GM20000 (cell line): ENCODE results near the gene TXNDC16.

Experiments used
- DNase-seq: peaks from one replicate; pipeline ENCODE4 v3.0.0; 2012; ENCODE audit warnings: low spot score
- TF ChIP-seq, protein P1 (sequence below): IDR thresholded peaks from 2 replicates; pipeline ENCODE4 v1.5.1; 2012; ENCODE audit warnings: mild to moderate bottlenecking, control low read depth; ENCODE audit errors: extremely low read depth, missing control alignments

TXNDC16 gene

GRCh38 chr14:52467515-52468266 lies 84.6 kb downstream of the TXNDC16 start:
- DNase-seq: no peak
- TF ChIP-seq, protein P1, sequence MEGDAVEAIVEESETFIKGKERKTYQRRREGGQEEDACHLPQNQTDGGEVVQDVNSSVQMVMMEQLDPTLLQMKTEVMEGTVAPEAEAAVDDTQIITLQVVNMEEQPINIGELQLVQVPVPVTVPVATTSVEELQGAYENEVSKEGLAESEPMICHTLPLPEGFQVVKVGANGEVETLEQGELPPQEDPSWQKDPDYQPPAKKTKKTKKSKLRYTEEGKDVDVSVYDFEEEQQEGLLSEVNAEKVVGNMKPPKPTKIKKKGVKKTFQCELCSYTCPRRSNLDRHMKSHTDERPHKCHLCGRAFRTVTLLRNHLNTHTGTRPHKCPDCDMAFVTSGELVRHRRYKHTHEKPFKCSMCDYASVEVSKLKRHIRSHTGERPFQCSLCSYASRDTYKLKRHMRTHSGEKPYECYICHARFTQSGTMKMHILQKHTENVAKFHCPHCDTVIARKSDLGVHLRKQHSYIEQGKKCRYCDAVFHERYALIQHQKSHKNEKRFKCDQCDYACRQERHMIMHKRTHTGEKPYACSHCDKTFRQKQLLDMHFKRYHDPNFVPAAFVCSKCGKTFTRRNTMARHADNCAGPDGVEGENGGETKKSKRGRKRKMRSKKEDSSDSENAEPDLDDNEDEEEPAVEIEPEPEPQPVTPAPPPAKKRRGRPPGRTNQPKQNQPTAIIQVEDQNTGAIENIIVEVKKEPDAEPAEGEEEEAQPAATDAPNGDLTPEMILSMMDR: no peak

DNA sequence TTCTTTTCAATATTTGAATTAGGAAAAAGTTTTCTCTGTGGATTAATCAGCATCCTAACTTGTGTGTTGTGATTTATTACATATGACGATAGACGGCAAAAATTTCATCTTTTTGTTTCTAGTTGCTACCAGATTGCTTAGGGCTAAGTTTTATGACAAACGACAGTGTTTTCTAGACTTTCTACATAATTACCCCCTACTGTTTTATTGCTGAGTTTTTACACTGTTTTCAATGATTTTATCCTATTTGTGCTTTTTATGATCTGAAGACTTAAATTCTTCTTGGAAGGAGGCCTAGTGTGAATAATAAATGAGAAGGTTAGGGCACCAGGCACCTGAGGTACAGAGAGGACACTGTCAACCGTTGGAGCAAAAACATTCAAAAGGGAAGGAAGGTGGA lies 88.1 kb downstream of the TXNDC16 start:
- TF ChIP-seq, protein P1: no peak
- no peak for DNase-seq

GRCh38 chr14:52463375-52463774 lies 88.9 kb downstream of the TXNDC16 start:
- no peak for DNase-seq
- TF ChIP-seq, protein P1: no peak

GRCh38 chr14:52461721-52462120 lies 90.6 kb downstream of the TXNDC16 start:
- TF ChIP-seq, protein P1: no peak
- DNase-seq: no peak

DNA sequence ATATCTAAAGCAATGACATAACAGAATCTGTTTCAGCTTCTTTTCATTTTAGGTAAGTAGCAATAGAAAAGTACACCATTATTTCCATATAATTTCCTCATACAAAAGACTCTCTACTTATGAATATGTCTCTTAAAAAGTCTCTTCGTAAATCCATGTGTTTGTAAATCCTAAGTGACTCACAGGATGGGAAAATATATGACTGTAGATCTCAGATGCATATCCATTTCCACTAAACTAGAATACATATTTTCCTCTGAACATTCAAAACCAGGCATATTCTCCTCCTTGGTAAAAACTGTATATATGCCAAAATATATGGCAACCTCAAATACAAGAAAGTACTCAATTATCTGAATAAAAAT lies 93.6 kb downstream of the TXNDC16 start:
- TF ChIP-seq, protein P1: no peak
- no peak for DNase-seq

- no peak for DNase-seq
- TF ChIP-seq, protein P1: no peak
Observed at GRCh38 chr14:52457411-52457810, 94.9 kb downstream of the TXNDC16 start.

DNA sequence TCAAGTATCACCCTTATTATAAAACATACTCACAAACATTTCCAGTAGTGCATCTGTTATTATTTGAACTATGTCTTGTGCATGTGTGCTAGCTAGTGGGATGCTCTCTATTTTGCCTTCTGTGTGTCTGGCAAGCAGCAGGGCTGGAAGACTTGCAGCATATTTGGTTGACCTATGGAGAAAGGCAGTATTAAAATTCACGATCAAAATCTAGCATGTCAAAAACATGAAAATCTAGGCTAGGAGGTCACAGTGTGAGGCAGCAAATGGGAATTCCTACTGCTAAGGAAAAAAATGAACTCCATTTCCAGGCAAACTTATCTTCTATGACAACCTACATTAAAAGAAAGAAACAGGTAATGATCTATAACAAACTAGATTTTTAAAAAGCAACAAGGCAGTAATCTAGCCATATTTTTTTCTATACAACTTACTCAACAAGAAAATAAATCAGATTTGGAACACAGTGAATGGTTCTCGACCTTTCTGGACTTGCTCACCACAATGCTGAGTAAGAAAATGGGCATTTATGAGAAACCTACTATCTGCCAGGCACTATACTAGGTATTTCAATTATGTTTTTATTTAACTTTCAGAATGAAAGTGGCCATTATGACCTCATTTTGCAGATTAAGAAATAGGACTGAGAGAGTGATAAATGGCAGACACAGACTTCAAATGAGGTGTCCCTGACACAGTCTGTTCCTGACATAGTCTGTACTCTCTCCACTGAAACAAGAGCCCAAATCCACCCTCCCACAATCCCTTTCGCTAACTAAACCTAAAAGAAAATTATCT lies 96.8 kb downstream of the TXNDC16 start:
- DNase-seq: no peak
- TF ChIP-seq, protein P1: no peak
